ENCODE measurements around the gene PCED1B. TPM values are rescaled to one million over a fixed set of nuclear protein-coding genes. Genes with fewer than 3 reads are reported as not detected.
"Not testable (repeated sequence)": the region's sequence is repeated elsewhere in the genome, so short reads cannot be mapped to it uniquely, and the experiment has no call there.

PCED1B gene
- total RNA-seq, 1 donor from 2014 or later: 3.1 TPM

GRCh38 chr12:47166365-47166764 lies 86.9 kb downstream of the PCED1B start:
- no peaks in the 10 kb centered on the region for H3K27me3 ChIP-seq
- H3K79me2 ChIP-seq (ENCODE audit: low read depth): no peaks in the 10 kb centered on the region
- H3K4me1 ChIP-seq: no peaks in the 10 kb centered on the region
- H3K9me3 ChIP-seq (ENCODE audit: low read depth): no peaks in the 10 kb centered on the region
- Mint-ChIP-seq H3K9me3 (peaks cover 16% of the 10 kb centered on the region), H3K36me3 (no peaks in the 10 kb centered on the region), H3K27ac (no peak overlapping the region), H3K4me1 (peaks cover 11% of the 10 kb centered on the region), H3K4me3 (no peak overlapping the region), H3K27me3 (ENCODE audit: insufficient read depth, low read depth) (no peaks in the 10 kb centered on the region)
- no peaks in the 10 kb centered on the region for H3F3A ChIP-seq (ENCODE audit: low read depth)
- H3K4me3 ChIP-seq: no peak overlapping the region
- no peak overlapping the region for H3K4me2 ChIP-seq
- no peak for TF ChIP-seq CTCF (IDR thresholded peaks at IDR 0.05)
- TF ChIP-seq EZH2phosphoT487 (IDR thresholded peaks at IDR 0.05): no peak
- TF ChIP-seq EZH2 (IDR thresholded peaks at IDR 0.05): no peak
- no peaks in the 10 kb centered on the region for H4K20me1 ChIP-seq (ENCODE audit: low read depth)
- no peaks in the 10 kb centered on the region for H3K36me3 ChIP-seq
- no peak for DNase-seq (ENCODE audit: low spot score)
- H3K27ac ChIP-seq: no peak overlapping the region
- H2AFZ ChIP-seq (replicated peaks): no peak overlapping the region
- H3K9ac ChIP-seq: no peak overlapping the region

GRCh38 chr12:47170281-47170680 lies 90.9 kb downstream of the PCED1B start:
- not testable (repeated sequence) for H3F3A ChIP-seq (ENCODE audit: low read depth); H3K27me3 Mint-ChIP-seq (ENCODE audit: insufficient read depth, low read depth); H3K4me1 ChIP-seq; H2AFZ ChIP-seq (replicated peaks); H3K4me3 ChIP-seq; H3K27ac Mint-ChIP-seq; H3K4me1 Mint-ChIP-seq; H3K4me2 ChIP-seq; H4K20me1 ChIP-seq (ENCODE audit: low read depth); DNase-seq (ENCODE audit: low spot score); H3K27me3 ChIP-seq; H3K79me2 ChIP-seq (ENCODE audit: low read depth); H3K9ac ChIP-seq; H3K27ac ChIP-seq; H3K9me3 ChIP-seq (ENCODE audit: low read depth); H3K4me3 Mint-ChIP-seq; H3K36me3 ChIP-seq; H3K36me3 Mint-ChIP-seq
- H3K9me3 Mint-ChIP-seq: peaks cover 12% of the 10 kb centered on the region

- H3K27me3 Mint-ChIP-seq (ENCODE audit: insufficient read depth, low read depth): peaks cover 2% of the 10 kb centered on the region
- Histone ChIP-seq H3F3A (ENCODE audit: low read depth) (no peaks in the 10 kb centered on the region), H3K36me3 (no peaks in the 10 kb centered on the region), H3K9ac (no peak overlapping the region), H3K27ac (no peak overlapping the region), H3K27me3 (no peaks in the 10 kb centered on the region), H3K4me2 (no peak overlapping the region), H4K20me1 (ENCODE audit: low read depth) (no peaks in the 10 kb centered on the region), H3K4me3 (no peak overlapping the region), H3K79me2 (ENCODE audit: low read depth) (no peaks in the 10 kb centered on the region), H3K4me1 (no peaks in the 10 kb centered on the region), H3K9me3 (ENCODE audit: low read depth) (no peaks in the 10 kb centered on the region), H2AFZ (replicated peaks) (no peak overlapping the region)
- no peak overlapping the region for H3K27ac Mint-ChIP-seq
- H3K4me1 Mint-ChIP-seq: no peaks in the 10 kb centered on the region
- DNase-seq (ENCODE audit: low spot score): no peak
- no peaks in the 10 kb centered on the region for H3K36me3 Mint-ChIP-seq
- TF ChIP-seq CTCF (IDR thresholded peaks at IDR 0.05) (no peak), EZH2 (IDR thresholded peaks at IDR 0.05) (no peak), EZH2phosphoT487 (IDR thresholded peaks at IDR 0.05) (no peak)
- H3K4me3 Mint-ChIP-seq: no peak overlapping the region
- H3K9me3 Mint-ChIP-seq: no peaks in the 10 kb centered on the region
These were observed 98.6 kb downstream of the PCED1B start for GRCh38 chr12:47178014-47178413.

- H3K4me1 Mint-ChIP-seq; H3K4me3 ChIP-seq; H3K79me2 ChIP-seq (ENCODE audit: low read depth); H3K9ac ChIP-seq; H2AFZ ChIP-seq (replicated peaks); H3K4me1 ChIP-seq; H3K36me3 ChIP-seq; H3K4me3 Mint-ChIP-seq; H3K27me3 ChIP-seq; H3K36me3 Mint-ChIP-seq; H3K9me3 ChIP-seq (ENCODE audit: low read depth); H3K27me3 Mint-ChIP-seq (ENCODE audit: insufficient read depth, low read depth); H4K20me1 ChIP-seq (ENCODE audit: low read depth); H3F3A ChIP-seq (ENCODE audit: low read depth); H3K4me2 ChIP-seq; H3K27ac ChIP-seq; DNase-seq (ENCODE audit: low spot score); H3K9me3 Mint-ChIP-seq; H3K27ac Mint-ChIP-seq: not testable (repeated sequence)
These were observed 102.9 kb downstream of the PCED1B start for GRCh38 chr12:47182164-47182938.

Measured in neural progenitor cell (in vitro differentiated cells).